Caki2 (cell line): ENCODE measurements around the gene TTLL5. TPM values are rescaled to one million over a fixed set of nuclear protein-coding genes. Genes with fewer than 3 reads are reported as not detected.

Source experiments
- DNase-seq: peaks from one replicate; pipeline ENCODE4 v3.0.0-alpha.2; 2015; ENCODE audit warnings: low read depth
- in situ Hi-C: cut with HindIII; loops from 2 replicates; pipeline ENCODE4 v1.10.0; 2016; ENCODE audit warnings: low sequenced_read_pairs, low pct_unique_long_range_greater_than_20kb, mixed read lengths
- total RNA-seq: library from RNA; depleted of rRNA; stranded (reverse); fragments of >200 nt; shearing (Covaris generic); gene quantifications from 2 replicates; pipeline ENCODE4 v1.2.3, GENCODE V29; 2014; ENCODE audit warnings: low replicate concordance

TTLL5 gene
- total RNA-seq, 1 experiment from 2014 or later, result 35.3 TPM

- DNase-seq, result no peak
- in situ Hi-C loops, result no loop called here
Observed at GRCh38 chr14:75865531-75865930, 204.5 kb downstream of the TTLL5 start.

GRCh38 chr14:75866970-75867369 lies 205.9 kb downstream of the TTLL5 start:
- in situ Hi-C loops, result no loop called here
- DNase-seq, result no peak

DNA sequence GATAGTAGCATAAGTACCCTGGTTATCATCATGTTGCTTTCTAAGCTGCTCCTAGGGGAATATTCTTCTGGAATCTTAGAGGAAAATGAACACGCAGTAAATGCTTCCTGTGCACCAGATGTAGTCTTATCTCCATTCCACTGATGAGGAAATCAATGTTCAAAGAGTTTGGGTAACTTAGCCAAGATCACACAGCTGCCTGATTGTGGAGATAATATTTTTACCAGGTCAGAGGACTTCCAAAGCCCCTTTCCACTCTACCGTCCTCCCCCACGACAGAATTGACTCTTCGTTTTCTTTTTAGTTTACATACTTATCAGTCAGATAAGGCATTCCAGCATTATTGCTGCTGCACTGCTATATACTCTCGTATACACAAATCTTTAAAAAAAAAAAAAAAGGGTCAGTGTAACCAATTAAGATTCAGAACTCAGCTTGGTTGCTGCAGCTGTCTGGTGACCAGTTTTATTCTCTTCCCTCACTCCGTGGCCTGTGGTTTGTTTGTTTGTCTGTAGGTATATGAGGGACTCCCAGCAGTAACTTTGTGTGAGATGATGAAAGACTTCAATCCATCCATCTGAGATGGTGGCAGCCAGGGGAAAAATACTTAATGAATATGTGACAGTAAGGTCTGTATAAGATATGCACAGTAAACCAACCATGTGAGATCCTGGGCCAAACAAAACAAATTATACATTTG lies 210.3 kb downstream of the TTLL5 start:
- in situ Hi-C loops, result no loop called here
- DNase-seq, result peak; percentile 39

- peak; percentile 33 for DNase-seq
- in situ Hi-C loops, result no loop called here
Observed at GRCh38 chr14:75875958-75876357, 214.9 kb downstream of the TTLL5 start.

GRCh38 chr14:75876530-75876929 lies 215.5 kb downstream of the TTLL5 start:
- in situ Hi-C loops, result no loop called here
- no peak for DNase-seq

DNA sequence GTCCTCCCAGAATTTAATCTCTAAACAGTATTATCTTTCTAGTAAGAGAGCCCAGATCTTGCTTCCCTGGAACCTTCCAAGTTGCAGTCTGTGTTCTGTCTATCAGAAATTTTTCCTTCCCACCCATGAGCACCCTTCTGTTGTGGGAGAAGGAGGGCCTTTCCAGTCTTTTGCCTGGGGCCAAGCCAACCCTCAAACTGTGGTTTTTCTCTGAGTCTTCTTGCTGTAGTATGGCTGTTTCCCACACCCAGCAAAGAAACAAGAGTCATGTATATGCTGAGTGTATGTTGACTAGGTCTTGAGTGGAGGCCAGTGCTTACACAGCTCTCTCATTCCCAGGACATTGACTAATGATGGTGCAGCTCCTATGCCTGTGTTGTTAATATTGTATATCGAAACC lies 216.2 kb downstream of the TTLL5 start:
- DNase-seq, result no peak
- in situ Hi-C loops, result no loop called here

- in situ Hi-C loops, result no loop called here
- DNase-seq, result no peak
Observed at GRCh38 chr14:75877884-75878283, 216.8 kb downstream of the TTLL5 start.

DNA sequence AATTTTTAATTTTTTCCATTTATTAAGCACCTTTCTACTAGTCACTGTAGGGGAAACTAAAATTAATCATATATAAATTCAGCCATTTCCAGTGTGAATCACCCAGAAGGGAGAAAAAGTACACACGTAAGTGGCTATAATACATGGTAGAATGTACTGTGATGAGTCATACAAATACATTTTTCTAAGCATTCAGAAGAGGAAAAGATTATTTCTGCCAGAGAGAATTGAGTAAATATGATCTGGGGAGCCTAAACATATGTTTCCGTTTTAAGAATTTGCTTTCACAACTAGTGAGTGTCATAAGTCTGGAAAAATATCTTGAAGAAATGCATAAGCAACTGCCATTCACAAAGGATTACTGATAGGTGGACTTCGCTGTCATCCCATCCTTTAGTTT lies 218.0 kb downstream of the TTLL5 start:
- in situ Hi-C loops, result no loop called here
- no peak for DNase-seq

DNA sequence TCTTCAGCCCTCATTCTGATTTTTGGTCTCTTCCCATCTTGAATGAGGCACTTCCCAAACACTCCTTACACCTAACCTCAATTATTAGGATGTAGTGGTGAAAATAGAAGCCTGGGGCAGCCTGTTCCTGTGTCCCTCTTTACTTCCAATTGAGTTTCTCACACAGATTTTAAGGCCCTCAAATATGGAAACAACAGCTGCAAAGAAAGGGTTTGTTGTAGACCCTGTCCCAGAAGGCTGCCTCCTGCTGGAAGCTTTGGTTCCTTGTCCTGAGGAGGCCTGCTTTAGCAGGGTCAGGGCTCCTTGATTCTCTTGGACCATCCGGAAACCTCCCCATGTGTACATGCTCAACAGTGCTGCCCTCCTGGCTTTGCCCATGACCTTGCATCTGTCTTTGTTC lies 219.5 kb downstream of the TTLL5 start:
- in situ Hi-C loops, result no loop called here
- no peak for DNase-seq

DNA sequence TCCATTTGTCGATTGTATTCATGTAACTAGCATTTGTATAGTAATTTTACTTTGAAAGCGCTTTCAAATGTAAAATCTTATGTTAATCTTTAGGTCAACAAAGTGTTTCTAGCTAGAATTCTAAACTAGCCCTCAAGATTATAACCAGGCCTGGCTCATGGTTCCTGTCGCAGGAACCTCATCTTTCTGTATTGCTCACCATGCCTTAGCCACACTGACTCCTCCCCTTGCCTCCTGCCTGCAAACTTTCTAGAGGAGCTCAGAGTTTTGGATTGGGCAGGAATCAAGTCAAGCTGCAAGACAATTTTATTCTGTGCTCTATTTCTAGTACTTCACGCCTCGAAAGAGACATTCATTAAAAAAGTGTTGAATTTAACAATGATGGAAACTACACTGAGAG lies 220.9 kb downstream of the TTLL5 start:
- DNase-seq, result no peak
- in situ Hi-C loops, result no loop called here

DNA sequence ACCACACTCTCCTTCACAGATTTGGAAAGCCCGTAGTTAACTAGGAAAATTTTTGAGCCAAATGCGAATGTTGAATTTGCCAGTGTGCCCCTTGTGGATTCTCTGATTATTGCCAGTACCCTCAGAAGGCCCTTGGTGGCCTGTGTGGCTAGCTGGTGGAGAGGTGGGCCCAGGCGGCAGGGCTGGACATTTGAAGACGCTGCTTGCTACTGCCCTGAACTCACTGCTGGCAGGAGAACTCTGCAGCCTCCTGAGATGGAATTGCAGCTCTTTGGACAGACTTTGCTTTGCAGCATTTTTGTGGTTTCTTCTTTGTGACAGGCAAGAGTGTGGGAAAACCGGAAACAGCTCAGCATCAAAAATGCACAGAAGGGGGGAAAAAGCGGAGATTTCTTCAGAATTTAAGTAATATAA lies 223.2 kb downstream of the TTLL5 start:
- in situ Hi-C loops, result no loop called here
- no peak for DNase-seq

DNA sequence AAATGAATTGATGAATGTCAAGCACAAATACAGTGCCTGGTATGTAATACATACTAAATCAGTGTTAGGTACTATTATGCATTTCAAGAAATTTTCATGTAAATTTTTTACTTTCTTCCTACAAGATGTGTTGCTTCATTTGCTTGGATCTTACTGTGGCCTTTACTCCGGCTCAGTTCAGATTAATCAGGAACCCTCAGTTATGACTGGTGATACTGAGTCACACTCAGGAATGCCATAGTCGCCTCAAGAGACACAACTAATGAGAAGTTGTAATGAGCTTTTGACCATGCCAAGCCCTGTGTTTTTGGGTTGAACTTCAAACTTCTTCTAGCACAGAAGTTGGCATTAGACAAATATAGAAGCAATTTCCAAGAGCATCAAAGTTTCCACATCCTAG lies 224.8 kb downstream of the TTLL5 start:
- no peak for DNase-seq
- in situ Hi-C loops, result no loop called here

DNA sequence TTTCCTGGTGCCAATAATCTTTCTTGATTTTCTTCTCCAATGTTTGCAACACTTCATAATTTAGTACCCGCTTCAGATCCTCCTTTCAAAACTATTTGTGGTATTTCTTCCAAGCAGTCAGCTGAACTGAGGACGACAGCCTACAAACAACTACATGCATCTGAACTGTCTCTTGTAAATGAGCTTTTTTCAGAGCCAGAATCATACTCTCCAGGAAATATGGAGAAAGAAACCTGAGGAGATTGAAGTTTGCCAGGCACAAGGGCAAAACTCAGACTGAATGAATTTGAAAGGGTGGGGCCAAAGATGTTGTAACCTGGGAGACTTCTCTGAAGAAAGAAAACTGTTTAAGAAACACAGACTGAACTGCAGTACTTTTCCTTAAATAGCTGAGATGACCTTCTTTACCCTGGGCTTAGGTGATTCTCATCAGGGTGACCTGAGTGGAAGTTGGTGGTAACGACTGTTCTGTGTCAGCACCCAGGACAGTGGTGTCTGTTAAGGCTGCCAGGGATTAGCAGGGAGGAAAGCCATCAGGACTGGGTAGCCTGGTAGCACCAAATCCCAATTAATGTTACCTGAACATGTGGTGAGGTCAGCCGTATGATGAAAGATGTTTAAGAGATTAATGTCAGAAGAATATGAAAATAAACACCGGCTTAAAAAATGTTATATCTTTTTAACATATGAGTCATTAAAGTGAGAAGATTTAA lies 225.7 kb downstream of the TTLL5 start:
- DNase-seq, result no peak
- in situ Hi-C loops, result no loop called here

DNA sequence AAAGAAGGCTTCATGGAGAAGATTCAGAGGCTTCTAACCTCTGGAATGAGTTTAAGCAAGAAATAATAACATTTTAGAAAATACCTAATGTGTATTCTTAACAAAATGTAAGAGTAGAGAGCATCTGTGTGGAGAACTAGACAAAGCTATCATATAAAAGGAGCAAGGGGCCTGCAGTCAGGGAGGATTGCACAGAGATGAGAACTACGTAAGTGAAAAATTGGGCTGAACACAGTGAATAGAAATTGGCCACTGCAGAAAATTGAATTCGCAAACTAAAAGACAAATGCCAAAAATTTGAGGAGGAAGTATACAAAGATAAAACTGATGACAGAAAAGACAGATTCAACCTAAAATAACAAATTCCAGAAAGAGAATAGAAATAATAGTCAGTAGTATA lies 227.9 kb downstream of the TTLL5 start:
- no peak for DNase-seq
- in situ Hi-C loops, result no loop called here

DNA sequence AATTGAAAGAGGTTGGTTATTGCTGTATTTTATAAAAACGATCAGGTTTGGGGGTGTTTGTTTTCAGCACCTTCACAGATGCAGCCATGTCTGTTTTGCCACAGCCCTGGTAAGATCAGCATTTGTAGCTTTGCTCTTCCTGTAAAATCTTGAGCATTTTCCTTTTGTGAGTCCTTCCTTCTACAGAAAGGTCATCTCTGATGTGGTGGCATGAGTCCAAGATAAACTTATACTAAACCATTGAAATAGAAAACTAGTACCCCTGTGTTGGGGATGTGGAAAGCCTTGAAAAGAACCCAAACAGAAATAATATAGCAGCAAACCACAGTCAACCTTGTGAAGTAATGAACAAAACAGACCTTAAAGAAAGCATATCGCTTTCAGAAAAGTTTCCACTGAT lies 235.3 kb downstream of the TTLL5 start:
- in situ Hi-C loops, result no loop called here
- peak; percentile 10 for DNase-seq

- in situ Hi-C loops, result no loop called here
- no peak for DNase-seq
Observed at GRCh38 chr14:75904311-75904710, 243.3 kb downstream of the TTLL5 start.

DNA sequence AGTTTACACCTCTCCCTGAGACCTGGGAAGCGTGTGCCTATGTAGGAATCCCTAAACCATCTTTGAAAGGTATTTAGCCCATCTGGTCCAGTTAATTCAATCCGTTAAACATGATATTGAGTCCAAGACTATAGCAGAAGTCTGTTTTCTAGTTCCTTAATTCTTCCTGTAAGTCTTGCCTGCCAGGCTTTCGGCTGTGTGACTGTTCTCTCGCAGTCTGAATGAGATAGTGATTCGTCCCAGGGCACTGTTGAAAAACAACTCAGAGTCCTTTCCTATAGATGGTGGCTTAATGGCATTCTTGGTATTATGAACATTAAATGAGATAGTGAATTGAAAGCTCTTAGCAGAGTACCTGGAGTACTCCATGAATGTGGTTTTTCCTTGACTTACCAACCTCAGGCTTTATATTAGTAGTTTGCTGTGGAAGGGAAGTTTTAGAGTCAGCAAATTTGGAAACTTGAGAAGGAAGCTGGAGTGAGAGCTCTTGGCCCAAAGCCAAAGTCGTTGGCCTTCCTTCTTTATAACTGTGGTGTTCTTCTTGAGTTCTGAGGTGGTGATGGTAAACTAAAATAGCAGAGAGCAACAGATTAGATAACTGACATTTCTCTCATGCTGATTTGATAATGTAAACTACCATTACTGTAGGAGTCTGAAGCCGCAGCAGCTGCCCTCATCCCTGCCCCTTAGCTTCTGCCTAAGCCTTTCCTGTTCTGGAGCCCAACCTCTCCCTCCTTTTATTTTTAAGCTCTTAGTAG lies 244.3 kb downstream of the TTLL5 start:
- in situ Hi-C loops, result no loop called here
- no peak for DNase-seq

- DNase-seq, result no peak
- in situ Hi-C loops, result no loop called here
Observed at GRCh38 chr14:75906228-75906627, 245.2 kb downstream of the TTLL5 start.

DNA sequence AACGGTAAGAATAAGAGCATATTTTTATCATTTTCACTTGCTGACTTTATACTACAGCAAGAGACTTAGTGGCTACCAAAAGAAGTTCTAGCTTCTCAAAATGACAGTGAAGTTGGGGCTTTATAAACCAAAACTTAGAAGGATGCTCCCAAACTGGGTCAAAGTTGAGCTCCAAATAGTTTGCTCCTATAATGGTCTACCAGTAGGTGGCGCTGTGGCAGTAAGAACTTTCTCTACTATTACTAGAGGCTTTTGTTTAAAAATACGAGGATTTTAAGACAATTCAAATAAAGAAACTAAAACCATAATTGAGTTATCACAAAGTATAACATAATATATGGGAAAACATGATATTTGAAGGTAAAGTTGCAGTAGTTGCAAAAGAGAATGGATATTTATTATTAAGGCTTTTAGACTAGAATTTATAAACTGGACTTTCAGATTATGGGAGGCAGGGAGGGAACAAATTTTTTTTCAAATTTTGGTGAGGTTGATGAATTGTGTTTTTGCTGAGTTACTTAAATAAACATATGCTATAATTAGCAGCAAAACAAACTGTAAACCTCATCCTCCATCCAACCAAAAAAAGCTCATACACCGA lies 245.7 kb downstream of the TTLL5 start:
- DNase-seq, result no peak
- in situ Hi-C loops, result no loop called here
